Coronary artery (tissue), 2 donors: ENCODE data around the gene ST8SIA1.
A peak's percentile ranks its signal among the peaks of the same experiment; 100 is the strongest.

Experiments
- DNase-seq: peaks from one replicate; pipeline ENCODE4 v3.0.0-alpha.2; 2017; ENCODE audit warnings: low spot score
- H3K27ac ChIP-seq, 2 donors: fragments of 200-600 bp; sonication (generic); one replicate each; pipeline ENCODE4 v1.5.1; 2016 to 2019
- H3K4me3 ChIP-seq: fragments of 200-600 bp; sonication (generic); 2 replicates; pipeline ENCODE4 v1.5.1; 2016; ENCODE audit warnings: mild to moderate bottlenecking, moderate library complexity
- TF ChIP-seq, protein P1 (sequence below): fragments of 200-600 bp; sonication (generic); IDR thresholded peaks from one replicate; pipeline ENCODE4 v1.5.1; 2019; ENCODE audit warnings: antibody characterized with exemption

ST8SIA1 gene

DNA sequence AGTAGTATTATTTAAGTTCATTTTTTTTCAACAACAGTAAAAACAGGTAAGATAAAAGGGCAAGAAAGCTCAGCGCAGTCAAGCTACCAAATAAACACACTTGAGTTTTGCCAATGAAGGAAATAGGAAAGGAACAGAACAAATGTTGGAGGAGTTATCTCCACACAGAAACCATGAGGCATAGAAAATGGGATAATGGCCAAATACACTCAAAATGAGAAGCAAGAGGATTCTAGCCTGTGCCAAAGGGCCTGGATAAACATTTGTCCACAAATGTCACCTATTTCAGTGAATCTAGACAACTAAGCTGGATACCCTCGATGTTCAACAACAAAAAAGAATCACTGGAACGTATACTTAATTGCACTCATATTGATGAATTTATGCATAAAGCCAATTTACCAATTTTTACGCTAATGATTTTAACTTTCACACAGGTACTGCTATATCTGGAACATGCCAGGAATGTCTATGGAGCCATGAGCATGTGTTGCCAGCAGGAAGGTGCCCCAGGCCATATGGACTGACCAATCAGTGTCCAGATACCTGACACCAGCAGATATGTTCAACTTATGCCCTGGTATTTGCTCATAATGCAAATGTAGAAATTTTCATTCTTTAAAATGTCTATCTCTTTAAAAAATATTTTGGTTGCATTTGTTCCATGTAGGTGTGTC, 21.1 kb downstream of the ST8SIA1 start:
- peak overlapping the region in 1 of 2 donors; percentile 38 for H3K27ac ChIP-seq
- DNase-seq: no peak
- TF ChIP-seq, protein P1, sequence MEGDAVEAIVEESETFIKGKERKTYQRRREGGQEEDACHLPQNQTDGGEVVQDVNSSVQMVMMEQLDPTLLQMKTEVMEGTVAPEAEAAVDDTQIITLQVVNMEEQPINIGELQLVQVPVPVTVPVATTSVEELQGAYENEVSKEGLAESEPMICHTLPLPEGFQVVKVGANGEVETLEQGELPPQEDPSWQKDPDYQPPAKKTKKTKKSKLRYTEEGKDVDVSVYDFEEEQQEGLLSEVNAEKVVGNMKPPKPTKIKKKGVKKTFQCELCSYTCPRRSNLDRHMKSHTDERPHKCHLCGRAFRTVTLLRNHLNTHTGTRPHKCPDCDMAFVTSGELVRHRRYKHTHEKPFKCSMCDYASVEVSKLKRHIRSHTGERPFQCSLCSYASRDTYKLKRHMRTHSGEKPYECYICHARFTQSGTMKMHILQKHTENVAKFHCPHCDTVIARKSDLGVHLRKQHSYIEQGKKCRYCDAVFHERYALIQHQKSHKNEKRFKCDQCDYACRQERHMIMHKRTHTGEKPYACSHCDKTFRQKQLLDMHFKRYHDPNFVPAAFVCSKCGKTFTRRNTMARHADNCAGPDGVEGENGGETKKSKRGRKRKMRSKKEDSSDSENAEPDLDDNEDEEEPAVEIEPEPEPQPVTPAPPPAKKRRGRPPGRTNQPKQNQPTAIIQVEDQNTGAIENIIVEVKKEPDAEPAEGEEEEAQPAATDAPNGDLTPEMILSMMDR: no peak

DNA sequence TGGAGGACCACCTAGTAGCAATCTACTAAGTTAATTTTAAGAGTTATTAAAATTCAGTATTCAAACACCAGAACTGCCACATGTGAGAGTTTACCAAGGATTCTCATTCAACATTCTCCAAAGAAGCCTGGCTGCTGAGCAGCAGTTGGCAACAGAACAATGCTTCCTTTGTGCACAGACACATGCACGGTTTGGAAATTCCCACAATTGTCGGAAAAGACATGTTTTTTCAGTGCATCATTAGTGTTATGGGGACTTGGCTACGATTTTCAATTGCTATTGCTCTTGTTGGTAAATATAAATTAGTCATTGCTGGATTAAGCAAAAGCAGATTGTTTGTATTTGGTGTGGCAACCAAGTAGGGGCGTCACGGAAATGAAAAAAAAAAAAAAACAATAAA, 22.2 kb downstream of the ST8SIA1 start:
- H3K4me3 ChIP-seq: no peak overlapping the region
- TF ChIP-seq, protein P1: no peak
- no peak for DNase-seq
- peak overlapping the region in 1 of 2 donors; percentile 16 for H3K27ac ChIP-seq

More for the DNA sequence above, 21.1 kb downstream of the ST8SIA1 start:
- no peak overlapping the region for H3K4me3 ChIP-seq

DNA sequence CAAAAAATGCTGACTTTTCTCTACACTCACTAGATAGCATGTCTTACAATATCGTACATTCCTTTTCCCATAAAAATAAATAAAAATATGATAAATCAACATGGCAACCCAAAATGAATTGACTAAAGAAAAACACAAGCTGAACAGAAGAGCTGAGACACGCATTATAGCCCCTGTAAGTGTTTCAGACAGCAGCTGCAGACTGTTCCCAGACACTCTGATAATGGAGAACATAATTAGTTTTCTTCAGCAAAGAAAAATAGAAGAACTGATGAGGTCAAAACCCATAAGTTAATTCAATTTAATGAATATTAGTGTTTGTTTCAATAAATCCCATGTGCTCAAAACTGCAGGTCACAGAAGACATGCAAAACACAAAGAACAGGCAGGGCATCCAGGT, 23.8 kb downstream of the ST8SIA1 start:
- no peak for DNase-seq
- Histone ChIP-seq H3K27ac (no peak overlapping the region), H3K4me3 (no peak overlapping the region)
- TF ChIP-seq, protein P1: no peak

DNA sequence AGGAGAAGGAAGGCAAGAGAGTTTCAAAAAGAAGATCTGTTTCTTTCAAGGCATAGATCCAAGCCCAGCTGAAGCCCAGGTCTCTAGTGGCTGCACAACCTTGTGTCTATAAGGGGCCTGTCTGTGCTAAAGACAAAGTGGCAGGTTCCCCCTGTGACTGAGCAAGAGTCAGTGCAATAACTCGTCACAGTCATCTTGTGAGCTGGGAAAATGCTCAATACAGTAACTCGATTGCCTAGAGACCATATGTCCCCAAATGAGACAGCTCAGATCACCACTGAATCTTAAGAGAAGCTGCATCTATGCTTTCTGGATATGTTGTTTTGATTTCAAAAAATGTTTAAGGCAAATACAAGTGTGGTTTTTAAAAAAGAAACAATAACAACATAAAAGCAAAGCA, 24.2 kb downstream of the ST8SIA1 start:
- TF ChIP-seq, protein P1: no peak
- no peak for DNase-seq
- no peak overlapping the region for H3K27ac ChIP-seq
- no peak overlapping the region for H3K4me3 ChIP-seq

DNA sequence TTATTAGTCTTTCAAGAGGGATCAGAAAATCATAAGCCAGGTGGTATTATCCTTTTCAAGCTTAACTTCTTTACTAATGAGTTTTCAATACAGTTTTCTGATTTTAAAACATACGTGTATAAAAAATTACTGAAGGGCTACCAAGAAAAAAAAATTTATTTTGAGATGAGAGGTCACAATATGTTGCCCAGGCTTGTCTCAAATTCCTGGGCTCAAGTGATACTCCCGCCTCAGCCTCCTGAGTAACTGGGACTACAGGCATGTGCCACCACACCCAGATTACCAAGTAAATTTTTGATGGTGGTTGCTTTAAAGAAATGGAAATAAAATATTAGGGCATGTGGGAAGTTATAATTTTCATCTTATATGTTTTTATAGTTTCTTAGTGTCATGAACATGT, 26.7 kb downstream of the ST8SIA1 start:
- TF ChIP-seq, protein P1: no peak
- DNase-seq: no peak
- Histone ChIP-seq H3K27ac (no peak overlapping the region), H3K4me3 (no peak overlapping the region)

DNA sequence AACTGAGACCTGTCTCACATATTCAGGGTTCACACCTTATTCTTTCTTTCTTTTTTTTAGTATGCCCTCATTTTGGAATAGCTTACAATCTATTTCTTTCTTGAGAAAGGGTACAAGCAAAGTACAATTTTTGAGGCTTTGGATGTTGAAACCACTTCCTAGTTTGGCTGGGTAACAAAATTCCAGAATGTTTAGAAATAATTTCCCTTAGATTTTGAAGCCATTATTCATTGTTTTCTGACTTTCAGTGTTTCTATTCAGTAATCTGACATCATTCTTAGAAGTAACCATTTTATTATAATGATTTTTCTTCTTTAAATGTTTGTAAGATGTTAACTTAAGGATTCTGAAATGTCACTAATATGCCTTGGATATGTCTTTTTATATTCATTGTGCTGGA, 28.2 kb downstream of the ST8SIA1 start:
- H3K27ac ChIP-seq: no peak overlapping the region
- H3K4me3 ChIP-seq: no peak overlapping the region
- TF ChIP-seq, protein P1: no peak
- DNase-seq: no peak

DNA sequence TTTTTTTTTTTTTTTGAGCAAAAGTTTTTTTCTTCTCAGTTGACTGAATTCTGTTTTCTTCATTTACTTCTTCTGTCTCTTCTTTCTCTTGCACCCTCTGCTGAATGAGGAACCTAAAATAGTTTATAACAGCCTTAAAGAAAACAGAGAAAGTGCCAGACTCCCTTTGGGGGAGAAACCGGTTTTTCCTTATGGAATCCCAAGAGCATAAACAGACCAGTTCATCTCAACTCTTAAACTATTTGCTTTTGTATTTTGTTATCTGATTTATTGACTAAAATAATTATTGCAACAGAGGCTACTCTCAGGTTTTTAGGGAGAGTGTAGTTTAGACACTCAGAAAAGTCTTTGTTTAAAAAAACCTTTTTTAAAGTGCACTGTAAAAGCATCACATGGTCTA, 30.2 kb downstream of the ST8SIA1 start:
- no peak for DNase-seq
- Histone ChIP-seq H3K4me3 (no peak overlapping the region), H3K27ac (no peak overlapping the region)
- TF ChIP-seq, protein P1: no peak
